ENCODE data around the gene UBB.

UBB gene

GRCh38 chr17:16423226-16423872, 42.5 kb downstream of the UBB start:
- TF ChIP-seq POLR2AphosphoS5 (IDR thresholded peaks at IDR 0.05; ENCODE audit: low read depth) (no peak), SPI1 (IDR thresholded peaks at IDR 0.05; ENCODE audit: borderline replicate concordance, low read depth) (no peak), REST (IDR thresholded peaks at IDR 0.05; ENCODE audit: insufficient replicate concordance, low read depth) (no peak), GABPA (IDR thresholded peaks at IDR 0.05; ENCODE audit: low read depth) (no peak)
- DNase-seq (ENCODE audit: low read depth in 1 of 2, low spot score in 1 of 2) = no peak
- H3K27ac ChIP-seq (replicated peaks) = no peak overlapping the region
- H3K27me3 ChIP-seq (ENCODE audit: insufficient read depth, poor library complexity, severe bottlenecking) = no peaks in the 10 kb centered on the region
- H3K4me3 ChIP-seq (replicated peaks; ENCODE audit: insufficient read depth, low read length) = no peak overlapping the region

GRCh38 chr17:16425202-16425601, 44.3 kb downstream of the UBB start:
- no peak overlapping the region for H3K4me3 ChIP-seq (replicated peaks; ENCODE audit: insufficient read depth, low read length)
- DNase-seq (ENCODE audit: low read depth in 1 of 2, low spot score in 1 of 2) = no peak
- TF ChIP-seq REST (IDR thresholded peaks at IDR 0.05; ENCODE audit: insufficient replicate concordance, low read depth) (no peak), GABPA (IDR thresholded peaks at IDR 0.05; ENCODE audit: low read depth) (no peak), POLR2AphosphoS5 (IDR thresholded peaks at IDR 0.05; ENCODE audit: low read depth) (no peak), CTCF (IDR thresholded peaks at IDR 0.05; ENCODE audit: insufficient read depth, low read length) (no peak), SPI1 (IDR thresholded peaks at IDR 0.05; ENCODE audit: borderline replicate concordance, low read depth) (no peak)
- H3K27ac ChIP-seq (replicated peaks) = no peak overlapping the region
- no peaks in the 10 kb centered on the region for H3K27me3 ChIP-seq (ENCODE audit: insufficient read depth, poor library complexity, severe bottlenecking)

- Histone ChIP-seq H3K4me3 (replicated peaks; ENCODE audit: insufficient read depth, low read length) (no peak overlapping the region), H3K27me3 (ENCODE audit: insufficient read depth, poor library complexity, severe bottlenecking) (no peaks in the 10 kb centered on the region), H3K27ac (replicated peaks) (no peak overlapping the region)
- DNase-seq (ENCODE audit: low read depth in 1 of 2, low spot score in 1 of 2) = no peak
- TF ChIP-seq CTCF (IDR thresholded peaks at IDR 0.05; ENCODE audit: insufficient read depth, low read length) = no peak
- no peak for TF ChIP-seq POLR2AphosphoS5 (IDR thresholded peaks at IDR 0.05; ENCODE audit: low read depth)
- no peak for TF ChIP-seq REST (IDR thresholded peaks at IDR 0.05; ENCODE audit: insufficient replicate concordance, low read depth)
- no peak for TF ChIP-seq GABPA (IDR thresholded peaks at IDR 0.05; ENCODE audit: low read depth)
- TF ChIP-seq SPI1 (IDR thresholded peaks at IDR 0.05; ENCODE audit: borderline replicate concordance, low read depth) = no peak
Observed at GRCh38 chr17:16425698-16426659, 45.1 kb downstream of the UBB start.
